HG03521 (cell line): ENCODE results near the gene RITA1.

Source experiments
- ATAC-seq: cut with Tn5 transposase; IDR thresholded peaks from one replicate; pipeline ENCODE4 v1.9.1; 2021; ENCODE audit warnings: mild to moderate bottlenecking, moderate library complexity; ENCODE audit not compliant: unreplicated experiment

The RITA1 gene

GRCh38 chr12:113227686-113228391 lies 42.3 kb downstream of the RITA1 start:
- no peak for ATAC-seq

GRCh38 chr12:113228394-113229028 lies 43.0 kb downstream of the RITA1 start:
- ATAC-seq, result no peak

DNA sequence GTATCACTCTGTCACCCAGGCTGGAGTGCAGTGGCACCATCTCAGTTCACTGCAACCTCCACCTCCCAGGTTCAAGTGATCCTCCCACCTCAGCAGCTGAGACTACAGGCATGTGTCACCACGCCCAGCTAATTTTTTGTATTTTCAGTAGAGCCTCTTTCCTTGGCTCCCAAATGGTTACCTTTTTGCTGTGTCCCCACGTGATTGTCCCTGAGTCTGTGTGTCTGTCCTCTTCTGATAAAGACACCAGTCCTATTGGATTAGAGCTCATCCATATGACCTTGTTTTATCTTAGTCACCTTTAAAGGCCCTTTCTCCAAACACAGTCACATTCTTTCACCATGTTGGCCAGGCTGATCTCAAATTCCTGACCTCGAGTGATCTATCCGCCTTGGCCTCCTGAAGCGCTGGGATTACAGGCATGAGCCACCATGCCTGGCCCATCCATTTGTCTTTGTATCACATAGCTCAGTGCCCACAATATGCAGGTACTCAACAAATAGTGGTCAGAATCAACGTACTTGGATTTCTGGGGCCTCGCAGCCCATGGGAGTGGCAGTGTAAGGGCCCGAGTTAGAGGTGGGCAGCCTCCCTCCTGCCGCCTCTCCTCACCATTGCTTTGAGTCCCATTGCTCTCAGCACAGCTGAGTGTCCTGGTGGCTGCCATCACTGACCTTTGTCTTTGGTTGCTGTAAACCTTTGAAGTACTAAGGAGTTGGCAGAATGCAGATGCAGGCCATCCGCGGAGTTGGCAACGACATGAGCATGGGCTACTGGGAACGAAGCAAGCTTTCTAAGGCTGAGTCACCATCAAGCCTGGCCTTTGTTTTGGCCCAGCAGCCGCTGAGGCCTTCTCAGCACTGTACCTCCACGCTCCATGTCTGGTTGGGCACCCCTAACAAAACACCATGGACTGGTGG lies 45.1 kb downstream of the RITA1 start:
- no peak for ATAC-seq

DNA sequence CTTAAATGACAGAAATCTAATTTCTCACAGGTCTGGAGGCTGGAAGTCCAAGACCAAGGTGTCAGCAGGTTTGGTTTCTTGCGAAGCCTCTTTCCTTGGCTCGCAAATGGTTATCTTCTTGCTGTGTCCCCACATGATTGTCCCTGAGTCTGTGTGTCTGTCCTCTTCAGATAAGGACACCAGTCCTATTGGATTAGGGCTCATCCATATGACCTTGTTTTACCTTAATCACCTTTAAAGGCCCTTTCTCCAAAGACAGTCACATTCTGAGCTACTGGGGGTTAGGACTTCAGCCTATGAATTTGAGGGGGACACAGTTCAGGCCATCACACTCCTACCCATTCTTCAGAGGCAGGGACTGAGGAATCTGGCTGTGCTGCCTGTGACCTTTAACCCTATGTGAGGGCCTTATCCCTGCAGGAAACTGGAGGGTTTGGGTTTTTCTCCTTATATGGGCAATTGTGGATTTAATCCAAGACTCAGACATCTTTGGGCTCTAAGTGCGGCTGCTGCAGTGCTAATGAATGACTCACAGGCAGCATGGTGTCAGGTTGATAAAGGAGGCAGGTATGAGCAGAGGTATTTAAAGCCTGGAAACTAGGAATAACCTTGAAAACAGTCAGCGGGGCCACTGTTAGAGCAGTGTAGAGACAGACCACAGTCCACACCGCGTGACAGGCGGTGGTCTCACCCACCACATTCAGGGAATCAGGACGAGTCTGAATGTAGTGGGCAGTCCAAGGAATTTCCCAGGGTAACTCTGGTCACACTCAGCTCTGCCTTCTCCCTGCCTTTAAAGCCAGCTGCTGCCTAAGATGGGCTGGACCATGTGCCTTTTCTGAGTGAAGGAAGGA lies 45.9 kb downstream of the RITA1 start:
- no peak for ATAC-seq

DNA sequence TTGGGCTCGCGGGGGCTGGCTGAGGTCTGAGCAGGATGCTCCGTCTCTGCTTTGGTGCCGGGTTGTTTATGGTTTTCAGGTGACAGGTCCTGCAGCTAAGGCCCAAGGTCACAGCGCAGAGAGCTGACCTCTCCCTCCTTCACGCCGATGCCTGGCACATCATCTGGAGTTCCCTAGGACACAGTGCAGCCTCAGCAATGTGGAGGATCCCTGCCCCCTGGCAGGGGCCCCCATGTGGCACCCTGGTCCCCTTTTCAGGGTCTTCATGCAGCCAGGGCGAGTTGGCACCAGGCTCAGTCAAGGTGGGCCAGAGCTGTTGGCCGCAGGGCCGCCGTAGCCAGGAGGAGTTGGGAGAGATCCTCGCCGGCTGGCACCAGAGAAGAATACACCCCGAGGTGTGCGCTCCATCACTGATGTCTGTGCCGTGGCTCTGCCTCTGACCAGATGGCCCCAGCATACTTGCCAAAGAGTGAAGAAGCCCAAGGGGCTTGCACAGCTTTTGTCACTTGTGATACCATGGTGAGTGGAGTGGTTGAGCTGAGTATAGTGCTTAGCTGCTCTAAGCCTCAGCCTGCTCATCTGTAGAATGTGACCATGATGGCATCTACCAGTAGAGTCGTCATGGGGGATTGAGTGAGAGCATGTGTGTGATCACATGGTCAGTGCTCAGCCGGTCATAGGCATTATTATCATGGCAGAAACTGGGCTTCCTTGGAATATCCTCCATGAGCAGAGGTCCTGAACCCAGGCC lies 46.7 kb downstream of the RITA1 start:
- no peak for ATAC-seq

DNA sequence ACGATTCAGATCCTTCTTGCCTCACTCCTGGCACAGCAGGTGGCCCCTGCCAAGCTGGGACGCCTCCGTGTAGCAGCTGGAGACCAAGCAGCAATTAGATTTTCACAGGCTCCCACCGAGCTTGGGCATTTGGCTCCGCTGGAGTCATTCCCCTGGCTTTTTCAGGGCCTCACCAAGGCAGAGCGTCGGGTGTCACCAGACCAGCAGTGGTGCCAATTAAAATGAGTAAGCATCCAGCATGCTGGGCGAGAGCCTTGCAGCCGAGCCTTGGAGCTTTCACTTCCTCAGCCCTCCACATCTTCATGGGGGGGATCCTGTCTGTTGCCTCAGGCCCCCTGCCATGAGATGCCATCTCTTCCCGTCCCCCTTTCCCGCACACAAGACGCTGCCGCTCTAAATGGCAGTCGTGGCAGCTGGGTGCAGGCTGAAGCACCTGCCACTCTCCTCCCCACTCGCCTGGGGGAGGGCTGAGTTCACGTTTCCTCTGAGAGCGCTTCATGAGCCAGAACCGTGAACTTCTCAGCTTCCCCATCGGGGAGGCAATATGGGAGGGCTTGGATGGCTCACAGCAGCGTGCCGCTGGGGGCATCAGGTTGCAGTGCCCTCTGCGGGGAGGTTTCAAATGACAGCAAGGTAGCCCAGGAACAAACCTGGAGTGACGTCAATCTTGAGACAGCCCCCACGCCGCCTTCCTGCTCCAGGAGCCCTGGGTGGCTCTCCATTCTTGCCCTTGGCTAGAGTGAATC lies 47.5 kb downstream of the RITA1 start:
- peak; percentile 71 for ATAC-seq

GRCh38 chr12:113233967-113234366 lies 48.4 kb downstream of the RITA1 start:
- ATAC-seq, result no peak

DNA sequence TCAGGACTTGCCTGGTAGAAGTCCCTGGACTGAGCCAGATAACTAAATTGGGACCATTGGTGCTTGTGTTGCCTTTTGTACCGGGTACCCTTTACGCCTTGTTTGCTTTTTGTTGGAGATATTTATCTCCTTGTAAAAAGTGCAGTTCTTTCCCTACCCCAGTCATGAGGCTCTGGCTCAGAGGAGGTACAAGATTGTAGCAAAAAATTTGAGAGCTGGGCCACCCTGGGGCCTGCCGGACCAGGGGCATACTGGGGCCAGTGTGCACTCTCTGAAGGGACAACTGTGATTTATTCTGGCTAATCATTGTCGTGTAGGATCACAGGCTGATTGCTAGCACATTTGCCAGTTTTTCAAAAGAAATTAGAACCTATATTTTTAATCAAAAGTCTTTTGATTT lies 49.0 kb downstream of the RITA1 start:
- no peak for ATAC-seq

- ATAC-seq, result no peak
These were observed 50.5 kb downstream of the RITA1 start for GRCh38 chr12:113235976-113236375.

DNA sequence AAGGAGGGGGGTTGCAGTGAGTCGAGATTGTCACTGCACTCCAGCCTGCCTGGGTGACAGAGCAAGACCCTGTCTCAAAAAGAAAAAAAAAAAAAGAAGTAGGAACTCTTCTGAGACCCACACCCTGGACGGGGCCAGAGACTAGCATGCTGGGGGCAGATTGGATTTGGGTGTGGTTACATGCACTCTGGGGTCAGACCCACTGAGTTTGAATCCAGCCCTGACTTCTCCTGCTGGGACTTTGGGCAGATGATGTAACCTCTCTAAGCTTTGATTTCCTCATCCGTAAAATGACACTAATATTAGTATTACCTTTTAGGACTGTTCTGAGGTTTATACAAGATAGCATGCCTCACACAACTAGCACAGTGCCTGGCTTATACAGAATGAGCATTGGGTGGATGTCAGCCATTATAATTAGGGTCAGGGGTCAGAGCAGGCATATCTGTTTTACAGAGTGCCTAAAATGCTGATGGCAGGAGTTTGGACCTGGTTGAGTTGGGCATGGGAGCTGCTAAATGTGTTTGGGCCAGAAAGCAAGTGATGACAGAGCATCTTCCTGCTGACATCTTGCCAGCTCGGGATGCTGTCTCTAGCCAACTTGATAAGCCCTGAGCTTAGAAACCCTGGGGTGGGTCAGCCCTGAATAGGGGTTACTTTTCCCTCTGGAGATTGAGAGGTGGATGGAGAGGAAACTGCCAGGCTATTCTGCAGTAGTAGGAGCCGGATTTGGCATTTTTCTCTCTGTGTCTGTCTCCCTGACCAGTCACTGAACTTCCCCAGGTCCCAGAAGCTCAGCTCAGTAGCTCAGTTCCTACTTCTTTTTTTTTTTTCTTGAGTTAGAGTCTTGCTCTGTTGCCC lies 51.2 kb downstream of the RITA1 start:
- no peak for ATAC-seq

DNA sequence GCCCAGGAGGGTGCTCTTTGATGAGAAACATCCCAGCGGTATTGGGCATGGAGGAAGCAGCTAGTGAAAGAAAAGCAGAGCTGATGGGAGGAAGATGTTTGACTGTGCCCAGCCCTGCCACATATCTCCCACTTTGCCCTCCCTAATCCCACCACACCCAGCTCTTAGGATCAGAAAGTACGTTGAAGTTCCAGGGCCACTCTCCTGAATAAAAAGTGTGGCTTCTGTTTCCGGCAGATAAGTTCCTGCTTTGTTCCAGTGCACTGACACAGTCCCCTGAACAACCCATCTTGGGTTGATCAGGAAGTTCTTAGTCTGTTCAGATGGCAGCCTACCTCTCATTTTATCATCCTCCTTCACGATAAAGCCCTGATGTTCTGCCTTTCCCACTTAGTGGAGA lies 52.2 kb downstream of the RITA1 start:
- no peak for ATAC-seq

DNA sequence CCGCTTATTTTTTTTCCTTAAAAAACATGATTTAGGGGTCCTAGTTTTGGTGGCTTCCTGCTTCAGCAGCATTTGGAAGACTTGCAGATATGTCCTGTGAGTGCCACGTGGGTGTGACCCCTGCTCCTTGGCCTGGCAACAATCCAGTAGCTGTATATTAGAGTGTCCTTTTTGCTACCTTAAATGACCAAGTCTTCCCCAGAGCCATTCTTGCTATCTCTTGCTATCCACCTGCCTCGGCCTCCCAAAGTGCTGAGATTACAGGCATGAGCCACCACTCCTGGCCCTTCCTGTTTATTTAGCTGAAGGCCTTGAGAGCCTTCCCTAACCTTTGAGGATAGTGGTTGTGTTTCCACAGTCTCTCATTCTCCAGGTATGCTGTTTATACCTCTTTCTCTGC lies 52.8 kb downstream of the RITA1 start:
- ATAC-seq, result no peak

DNA sequence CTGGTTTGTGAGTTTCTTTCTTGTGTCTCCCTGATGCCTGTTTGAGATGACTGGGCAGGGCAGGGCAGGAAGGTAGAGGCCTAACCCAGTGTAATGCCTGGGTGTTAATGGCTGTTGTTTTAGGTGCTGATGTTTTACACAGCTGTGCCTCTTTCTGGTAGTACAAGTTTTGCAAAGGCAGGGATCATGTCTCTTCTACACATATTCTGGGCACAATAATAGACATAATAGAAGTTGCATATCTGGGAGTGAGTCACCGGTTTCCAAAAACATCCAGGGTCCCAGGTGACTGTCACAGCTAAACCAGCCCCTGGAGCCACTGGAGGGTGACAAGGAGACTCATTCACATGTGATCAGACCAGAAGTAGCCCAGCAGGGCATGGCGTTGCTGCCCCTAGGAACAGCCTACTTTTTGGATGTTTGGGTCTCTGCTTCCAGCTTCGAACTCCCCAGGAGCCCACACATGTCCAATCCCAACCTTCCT lies 53.8 kb downstream of the RITA1 start:
- no peak for ATAC-seq

DNA sequence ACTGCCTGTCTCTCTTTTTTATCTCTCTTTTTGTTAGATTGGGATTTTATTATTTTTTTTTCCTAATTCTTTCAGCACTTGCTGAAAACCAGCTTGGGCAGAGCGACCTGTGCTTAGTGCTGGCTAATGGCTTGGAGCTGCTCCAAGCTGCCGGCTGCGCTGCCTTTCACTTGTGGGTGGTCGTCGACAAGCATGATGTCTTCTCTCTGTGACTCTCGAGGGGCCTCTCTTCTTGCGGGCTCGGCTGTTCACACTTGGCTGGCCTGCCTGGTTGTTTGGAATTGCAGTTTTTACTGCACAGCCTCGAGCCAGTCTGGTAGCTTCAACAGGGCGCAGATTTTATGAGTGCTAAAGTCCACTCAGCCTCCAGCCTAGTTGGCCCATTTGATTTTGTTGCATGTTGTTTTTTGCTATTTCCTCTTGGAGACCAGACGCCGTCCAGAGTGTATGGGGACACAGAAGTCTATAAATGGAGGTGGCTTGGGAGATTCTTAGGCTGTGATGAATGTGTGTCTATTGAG lies 54.4 kb downstream of the RITA1 start:
- no peak for ATAC-seq

GRCh38 chr12:113240395-113240794 lies 54.9 kb downstream of the RITA1 start:
- ATAC-seq, result peak; percentile 45

DNA sequence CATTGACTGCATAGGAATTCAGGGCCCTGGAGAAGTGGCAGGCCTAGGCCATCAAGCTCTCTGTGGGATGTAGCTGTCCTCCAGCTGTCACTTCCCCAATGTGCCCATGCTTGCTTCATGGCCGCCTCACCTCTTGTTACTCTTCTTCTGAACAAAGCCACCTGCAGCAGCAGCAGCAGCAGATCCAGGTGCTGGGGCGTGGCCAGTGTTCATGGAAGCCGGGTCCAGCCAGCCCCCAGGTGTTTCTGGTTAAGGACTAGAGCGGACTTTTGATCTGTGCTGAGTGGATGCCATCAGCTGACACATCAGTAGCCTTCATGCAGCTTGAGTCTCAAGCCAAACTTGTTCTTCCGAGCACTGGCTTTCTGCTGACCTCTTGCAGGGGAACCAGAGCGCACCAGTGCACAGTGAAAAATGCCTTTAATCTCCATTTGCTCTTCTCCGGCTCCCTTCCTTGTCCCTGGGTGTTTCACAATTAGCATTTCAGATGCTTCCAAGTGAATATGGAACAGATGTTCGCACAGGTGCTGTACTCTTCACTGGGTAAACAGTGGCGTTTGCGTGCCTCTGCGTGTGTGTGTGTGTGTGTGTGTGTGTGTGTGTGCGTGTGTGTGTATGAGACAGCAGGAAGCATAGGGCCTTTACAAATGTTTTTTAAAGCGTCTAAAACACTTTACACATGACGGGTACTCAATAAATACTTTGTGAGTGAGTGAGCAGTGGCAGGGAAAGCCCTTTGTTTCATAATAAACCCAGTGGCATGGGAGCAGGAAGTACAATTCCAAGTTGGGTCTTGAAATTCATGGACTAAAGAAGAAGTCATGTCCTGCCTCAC lies 55.9 kb downstream of the RITA1 start:
- ATAC-seq, result no peak
